GM20431 (cell line): Measurements from ENCODE around the gene ATP6V1E1.
"Not testable (repeated sequence)": the region's sequence is repeated elsewhere in the genome, so short reads cannot be mapped to it uniquely, and the experiment has no call there.

Experiments used
- in situ Hi-C: fragments of 300-500 bp; cut with MseI, MboI; formaldehyde crosslinking; loops from one replicate; pipeline ENCODE4 v1.15.0; 2020; ENCODE audit warnings: low sequenced_read_pairs; ENCODE audit not compliant: unreplicated experiment

Gene ATP6V1E1

GRCh38 chr22:17636850-17637249 lies 8.3 kb upstream of the ATP6V1E1 start:
- in situ Hi-C loops = not testable (repeated sequence)

- in situ Hi-C loops = no loop called here
Observed at GRCh38 chr22:17634696-17635095, 6.1 kb upstream of the ATP6V1E1 start.

- in situ Hi-C loops = no loop called here
Observed at GRCh38 chr22:17633998-17634323, 5.4 kb upstream of the ATP6V1E1 start.

- in situ Hi-C loops = no loop called here
Observed at GRCh38 chr22:17633217-17633997, 4.9 kb upstream of the ATP6V1E1 start.

GRCh38 chr22:17631076-17631565 lies 2.6 kb upstream of the ATP6V1E1 start:
- in situ Hi-C loops = no loop called here

GRCh38 chr22:17629641-17630040 lies 1.1 kb upstream of the ATP6V1E1 start:
- in situ Hi-C loops = no loop called here

GRCh38 chr22:17629173-17629489 lies 582 bp upstream of the ATP6V1E1 start:
- in situ Hi-C loops = no loop called here

GRCh38 chr22:17627961-17628405 lies 566 bp downstream of the ATP6V1E1 start:
- in situ Hi-C loops = no loop called here

- in situ Hi-C loops = no loop called here
Observed at GRCh38 chr22:17613280-17613679, 15.3 kb downstream of the ATP6V1E1 start.

- in situ Hi-C loops = no loop called here
Observed at GRCh38 chr22:17612057-17612456, 16.5 kb downstream of the ATP6V1E1 start.

- in situ Hi-C loops = no loop called here
Observed at GRCh38 chr22:17607891-17608521, 20.5 kb downstream of the ATP6V1E1 start.

GRCh38 chr22:17606496-17606895 lies 22.1 kb downstream of the ATP6V1E1 start:
- in situ Hi-C loops = no loop called here

GRCh38 chr22:17603668-17604067 lies 24.9 kb downstream of the ATP6V1E1 start:
- in situ Hi-C loops = no loop called here

GRCh38 chr22:17601031-17601430 lies 27.5 kb downstream of the ATP6V1E1 start:
- in situ Hi-C loops = no loop called here

GRCh38 chr22:17598318-17598717 lies 30.2 kb downstream of the ATP6V1E1 start:
- in situ Hi-C loops = no loop called here

- in situ Hi-C loops = no loop called here
Observed at GRCh38 chr22:17597217-17597616, 31.3 kb downstream of the ATP6V1E1 start.

- in situ Hi-C loops = no loop called here
Observed at GRCh38 chr22:17596226-17596625, 32.3 kb downstream of the ATP6V1E1 start.

- in situ Hi-C loops = no loop called here
Observed at GRCh38 chr22:17592201-17592600, 36.3 kb downstream of the ATP6V1E1 start.

GRCh38 chr22:17590586-17590985 lies 38.0 kb downstream of the ATP6V1E1 start:
- in situ Hi-C loops = no loop called here

- in situ Hi-C loops = no loop called here
Observed at GRCh38 chr22:17589810-17590375, 38.7 kb downstream of the ATP6V1E1 start.

GRCh38 chr22:17588606-17589005 lies 39.9 kb downstream of the ATP6V1E1 start:
- in situ Hi-C loops = no loop called here
